Stimulated activated CD8-positive, alpha-beta memory T cell treated with anti-CD3 and anti-CD28 coated beads, Interleukin-12 subunit alpha, Interleukin-12 subunit beta, amount 100 ng/mL, for 24 hours (primary cell): ENCODE data around the gene DDT.
"Not testable (repeated sequence)": the region's sequence is repeated elsewhere in the genome, so short reads cannot be mapped to it uniquely, and the experiment has no call there.

Experiments
- DNase-seq: peaks from one replicate; pipeline ENCODE4 v3.0.0-alpha.2; 2020; ENCODE audit errors: extremely low read depth

DDT gene

DNA sequence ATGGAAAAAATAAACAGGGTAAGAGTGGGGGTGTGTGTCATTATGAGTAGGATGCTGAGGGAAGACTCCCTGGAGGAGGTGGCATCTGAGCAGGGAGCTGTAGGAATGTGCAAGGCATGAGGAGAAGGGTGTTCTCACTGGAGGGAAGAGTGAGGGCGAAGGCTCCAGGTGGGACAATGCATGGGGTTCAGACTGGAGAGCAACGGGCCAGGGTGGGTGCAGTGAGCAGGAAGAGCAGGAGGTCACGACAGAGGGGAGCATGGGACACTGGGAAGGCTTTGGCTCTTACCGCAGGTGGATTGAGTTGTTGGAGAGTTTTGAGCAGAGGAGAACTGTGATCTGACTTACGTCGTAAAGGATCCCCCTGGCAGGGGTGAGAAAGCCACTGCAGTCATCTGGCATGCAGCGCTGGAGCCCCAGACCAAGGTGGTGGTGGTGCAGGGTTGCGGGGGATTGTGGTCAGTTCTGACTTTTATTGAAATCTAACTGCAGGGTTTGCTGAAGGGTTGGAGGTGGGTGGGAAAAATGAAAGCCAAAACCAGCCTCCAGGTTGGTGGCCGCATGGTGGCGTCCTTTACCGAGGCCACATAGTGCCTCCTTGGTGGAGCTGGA is 21.3 kb downstream of the DDT start:
- DNase-seq = not testable (repeated sequence)

DNA sequence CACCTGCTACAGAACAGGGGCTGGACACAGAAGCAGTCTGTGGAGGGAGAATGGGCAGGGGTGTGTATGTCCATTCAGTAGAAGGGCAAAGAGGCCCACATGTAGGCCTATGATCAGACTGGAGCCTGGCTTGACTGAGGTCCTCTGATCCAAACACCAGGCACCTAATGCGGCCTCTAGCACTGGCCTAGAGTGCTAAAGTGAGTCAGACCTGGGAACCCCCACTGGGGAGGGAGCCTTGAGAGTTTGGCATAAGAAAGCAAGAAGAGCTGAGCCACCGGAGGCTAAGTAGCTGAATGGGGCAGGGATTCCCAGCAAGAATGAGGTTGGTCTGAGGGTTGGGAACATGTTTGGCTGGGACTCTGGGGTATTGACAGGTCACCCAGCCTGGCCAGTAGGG is 22.9 kb downstream of the DDT start:
- not testable (repeated sequence) for DNase-seq

DNA sequence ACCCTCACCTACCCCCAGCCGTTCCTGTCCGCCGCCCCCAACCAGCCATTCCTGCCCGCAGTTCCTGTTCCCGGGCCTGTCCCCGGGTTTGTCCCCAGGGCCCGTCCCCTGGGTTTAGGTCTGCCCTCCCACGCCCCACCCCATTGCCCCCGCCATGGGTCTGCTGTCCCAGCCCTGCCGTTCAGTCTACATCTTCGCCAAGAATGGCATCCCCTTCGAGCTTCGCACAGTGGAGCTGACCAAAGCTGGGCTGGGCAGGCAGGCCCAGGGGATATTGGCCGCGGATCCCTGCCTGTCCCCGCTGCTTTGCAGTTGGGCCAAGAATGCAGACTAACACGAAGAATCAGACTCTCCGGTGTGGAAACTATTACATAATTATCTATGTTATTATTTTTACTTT is 24.5 kb downstream of the DDT start:
- not testable (repeated sequence) for DNase-seq

DNA sequence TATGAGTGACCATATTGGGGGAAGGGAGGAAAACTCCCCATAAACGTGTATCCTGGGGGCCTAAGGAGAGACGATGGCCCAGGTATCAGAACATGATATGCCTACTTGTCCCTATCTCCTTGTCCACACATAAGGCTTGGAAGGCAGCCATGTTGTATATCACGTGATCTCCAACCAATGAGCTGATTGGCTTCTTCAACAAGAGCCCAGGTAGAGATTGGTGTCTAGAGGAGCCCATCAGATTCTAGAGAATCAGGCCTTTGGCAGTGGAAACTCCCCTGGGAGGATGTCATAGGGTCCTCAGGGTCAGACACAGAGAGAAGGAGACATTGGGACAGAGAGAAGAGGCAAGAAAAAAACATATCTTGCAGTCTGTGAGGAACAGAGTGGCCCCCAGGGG is 26.9 kb downstream of the DDT start:
- not testable (repeated sequence) for DNase-seq

DNA sequence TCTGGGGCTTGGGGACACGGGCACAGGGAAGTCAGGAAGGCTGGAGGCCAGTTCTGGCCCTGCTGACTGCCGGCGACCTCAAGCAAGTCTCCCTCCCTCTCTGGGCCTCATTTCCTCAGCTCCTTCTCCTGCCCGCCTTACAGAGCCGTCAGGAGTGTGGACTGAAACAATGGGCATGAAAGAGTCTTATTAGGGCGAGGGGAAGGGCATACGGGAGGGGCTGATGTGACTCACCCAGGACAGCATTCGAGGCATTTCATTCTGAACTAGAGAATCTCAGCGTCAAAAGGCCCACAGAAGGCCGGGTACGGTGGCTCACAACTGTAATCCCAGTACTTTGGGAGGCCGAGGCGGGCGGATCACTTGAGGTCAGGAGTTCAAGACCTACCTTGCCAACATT is 34.1 kb downstream of the DDT start:
- DNase-seq = not testable (repeated sequence)

DNA sequence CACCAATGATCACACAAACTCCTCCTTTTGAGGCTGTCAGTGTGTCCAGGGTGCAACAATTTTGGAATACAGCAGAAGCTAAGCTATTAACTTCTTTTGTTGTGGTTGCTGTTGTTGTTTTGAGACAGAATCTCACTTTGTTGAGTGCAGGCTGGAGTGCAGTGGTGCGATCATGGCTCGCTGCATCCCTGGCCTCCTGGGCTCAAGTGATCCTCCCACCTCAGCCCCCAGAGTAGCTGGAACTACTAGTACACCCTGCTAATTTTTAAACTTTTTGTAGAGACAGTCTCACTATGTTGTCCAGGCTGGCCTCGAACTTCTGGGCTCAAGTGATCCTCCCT is 35.3 kb downstream of the DDT start:
- DNase-seq = no peak

DNA sequence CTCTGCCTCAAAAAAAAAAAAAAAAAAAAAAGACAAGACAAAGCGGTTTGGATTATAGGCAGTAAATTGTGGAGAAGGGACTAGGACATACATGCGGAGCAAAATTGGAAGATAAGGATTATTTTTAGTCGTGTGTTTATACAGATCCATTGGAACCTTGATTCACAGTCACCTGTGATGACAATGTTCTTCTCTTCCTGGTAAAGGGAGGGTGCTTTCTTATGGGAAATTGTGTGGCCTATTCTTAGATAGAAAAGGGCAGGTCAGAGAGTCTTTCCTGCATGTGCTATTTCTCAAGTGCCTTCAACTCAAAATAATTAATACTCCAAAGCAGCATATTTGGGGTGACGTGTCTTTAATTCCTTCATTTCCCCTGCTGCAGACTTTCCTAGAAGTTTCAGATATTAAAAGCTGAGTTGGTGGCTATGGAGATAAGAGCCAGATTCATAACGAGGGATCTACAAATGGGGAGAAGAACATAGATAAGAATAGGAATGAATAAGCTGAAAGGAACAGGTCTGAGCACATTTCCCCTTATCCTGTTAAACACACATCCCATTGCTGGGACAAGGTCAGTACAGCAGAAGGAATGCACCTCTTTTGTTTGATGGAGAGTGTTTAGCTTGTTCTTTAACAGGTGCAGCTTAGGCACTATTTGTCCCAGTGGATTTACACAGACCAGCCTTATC is 35.8 kb downstream of the DDT start:
- no peak for DNase-seq

DNA sequence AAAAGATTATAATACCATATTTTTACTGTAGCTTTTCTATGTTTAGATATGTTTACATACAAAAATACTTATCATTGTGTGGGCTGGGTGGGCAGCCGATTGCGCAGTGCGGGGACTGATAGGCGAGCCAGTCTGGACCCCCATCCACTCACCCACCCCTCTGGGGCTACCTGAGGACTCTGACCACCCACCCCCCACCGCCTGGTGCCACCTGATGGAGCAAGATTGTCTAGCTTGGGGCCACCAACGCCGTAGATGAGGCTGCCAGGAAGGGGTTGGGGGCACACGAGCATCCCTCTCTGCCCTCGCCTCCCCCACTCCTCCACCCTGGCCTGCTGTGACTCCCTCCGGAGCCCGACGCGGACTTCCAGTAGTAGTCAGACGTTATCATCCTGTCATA is 47.7 kb downstream of the DDT start:
- no peak for DNase-seq

DNA sequence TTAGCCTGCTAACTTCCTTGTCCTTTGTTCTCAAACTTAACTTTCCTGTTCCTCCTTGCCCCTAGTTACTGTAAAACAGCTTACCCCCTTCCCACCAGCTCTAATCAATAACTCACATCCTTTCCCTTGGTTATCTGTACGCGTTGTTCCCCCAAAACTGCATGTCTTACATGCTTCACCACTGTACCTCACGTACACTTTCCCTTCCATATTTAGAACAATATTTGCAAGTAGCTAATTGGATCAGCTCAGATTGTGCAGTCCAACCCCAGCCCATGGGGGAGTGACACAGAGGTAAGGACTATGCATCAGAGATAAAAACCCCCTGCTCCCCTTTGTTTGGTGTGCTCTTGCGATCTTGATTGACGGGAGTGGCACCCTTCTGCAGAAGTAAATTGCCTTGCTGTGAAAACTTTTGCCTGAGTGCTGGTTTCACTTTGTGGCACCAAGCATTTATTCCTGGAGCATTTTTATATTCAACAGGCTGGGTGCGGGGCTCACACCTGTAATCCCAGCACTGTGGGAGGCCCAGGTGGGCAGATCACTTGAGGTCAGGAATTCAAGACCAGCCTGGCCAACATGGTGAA is 49.1 kb downstream of the DDT start:
- no peak for DNase-seq

DNA sequence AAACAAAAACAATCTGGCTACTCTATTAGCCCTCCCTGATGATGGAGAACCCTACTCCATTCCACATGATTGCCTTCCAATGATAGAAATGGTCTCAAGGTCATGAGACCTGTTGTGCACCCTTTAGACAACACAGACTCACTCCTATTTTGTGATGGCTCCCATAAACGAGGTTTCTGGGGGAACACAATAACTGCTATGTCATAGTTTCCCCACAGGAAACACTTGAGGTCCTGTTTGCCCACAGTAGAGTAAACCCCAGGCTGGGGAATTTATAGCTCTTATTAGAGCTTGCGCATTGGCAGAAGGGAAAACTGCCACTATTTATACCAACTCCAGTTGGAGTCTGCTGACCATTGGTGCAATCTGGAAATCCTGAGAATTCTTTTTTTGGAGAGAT is 51.3 kb downstream of the DDT start:
- DNase-seq = no peak

DNA sequence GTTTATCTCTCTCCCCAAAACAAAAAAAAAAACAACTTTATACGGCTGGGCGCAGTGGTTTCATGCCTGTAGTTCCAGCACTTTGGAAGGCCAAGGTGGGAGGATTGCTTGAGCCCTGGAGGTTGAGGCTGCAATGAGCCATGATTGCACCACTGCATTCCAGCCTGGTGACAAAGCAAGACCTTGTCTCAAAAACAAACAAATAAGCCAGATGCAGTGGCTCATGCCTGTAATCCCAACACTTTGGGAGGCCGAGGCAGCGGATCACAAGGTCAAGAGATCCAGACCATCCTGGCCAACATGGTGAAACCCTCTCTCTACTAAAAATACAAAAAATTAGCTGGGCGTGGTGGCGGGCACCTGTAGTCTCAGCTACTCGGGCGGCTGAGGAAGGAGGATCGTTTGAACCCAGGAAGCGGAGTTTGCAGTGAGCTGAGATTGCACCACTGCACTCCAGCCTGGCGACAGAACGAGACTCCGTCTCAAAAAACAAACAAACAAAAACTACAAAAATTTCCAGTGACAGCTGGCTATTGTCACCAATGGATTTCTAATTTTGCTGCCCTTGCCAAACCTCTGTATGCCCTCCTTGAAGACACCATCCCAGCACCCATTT is 52.5 kb downstream of the DDT start:
- DNase-seq = not testable (repeated sequence)
